HL-60 (cell line): ENCODE measurements around the gene NFAT5.

Experiments used
- CTCF ChIP-seq: IDR thresholded peaks from one replicate; pipeline ENCODE4 v1.5.1; 2011; ENCODE audit warnings: low read length, control low read depth, inconsistent platforms; ENCODE audit not compliant: insufficient read depth
- GABPA ChIP-seq: IDR thresholded peaks from 2 replicates; pipeline ENCODE4 v1.6.1; 2012; ENCODE audit warnings: low read depth
- POLR2AphosphoS5 ChIP-seq: IDR thresholded peaks from 2 replicates; pipeline ENCODE4 v1.6.1; 2012; ENCODE audit warnings: low read depth
- REST ChIP-seq: IDR thresholded peaks from 2 replicates; pipeline ENCODE4 v1.6.1; 2012; ENCODE audit warnings: low read depth; ENCODE audit not compliant: insufficient replicate concordance
- SPI1 ChIP-seq: IDR thresholded peaks from 2 replicates; pipeline ENCODE4 v1.6.1; 2012; ENCODE audit warnings: low read depth, mild to moderate bottlenecking, borderline replicate concordance

GRCh38 chr16:69537706-69538080, 28.1 kb upstream of the NFAT5 start:
- TF ChIP-seq CTCF (no peak), POLR2AphosphoS5 (no peak), REST (no peak), GABPA (no peak), SPI1 (no peak)
